ENCODE measurements around the gene RAB44.

Gene RAB44

DNA sequence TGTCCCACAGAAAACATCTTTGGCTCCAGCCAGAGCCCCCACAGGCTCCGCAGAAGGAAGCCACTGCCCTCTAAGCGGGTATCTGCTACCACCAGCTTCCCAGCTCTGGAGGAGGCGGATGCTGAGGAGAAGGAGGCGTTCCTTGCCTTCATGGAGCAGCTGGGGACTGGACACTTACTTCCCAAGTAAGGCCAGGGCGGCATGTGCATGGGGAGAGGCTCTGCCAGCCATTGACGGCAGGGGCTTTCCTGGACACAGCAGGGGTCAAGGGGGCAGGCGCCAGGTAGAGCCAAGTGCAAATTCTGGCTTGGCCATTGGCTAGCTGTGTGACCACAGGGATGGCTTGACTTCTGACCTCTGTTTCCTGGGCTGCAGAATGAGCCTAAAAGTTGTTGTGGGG, 17.8 kb downstream of the RAB44 start:
- DNase-seq = no peak
- Histone ChIP-seq H3K27me3 (ENCODE audit: insufficient read depth, low read depth, severe bottlenecking) (no peaks in the 10 kb centered on the region), H3K36me3 (no peaks in the 10 kb centered on the region), H3K27ac (no peak overlapping the region), H3K9me3 (ENCODE audit: severe bottlenecking) (no peaks in the 10 kb centered on the region), H3K4me3 (ENCODE audit: low read depth, low read length) (no peak overlapping the region)
- TF ChIP-seq, protein P1, sequence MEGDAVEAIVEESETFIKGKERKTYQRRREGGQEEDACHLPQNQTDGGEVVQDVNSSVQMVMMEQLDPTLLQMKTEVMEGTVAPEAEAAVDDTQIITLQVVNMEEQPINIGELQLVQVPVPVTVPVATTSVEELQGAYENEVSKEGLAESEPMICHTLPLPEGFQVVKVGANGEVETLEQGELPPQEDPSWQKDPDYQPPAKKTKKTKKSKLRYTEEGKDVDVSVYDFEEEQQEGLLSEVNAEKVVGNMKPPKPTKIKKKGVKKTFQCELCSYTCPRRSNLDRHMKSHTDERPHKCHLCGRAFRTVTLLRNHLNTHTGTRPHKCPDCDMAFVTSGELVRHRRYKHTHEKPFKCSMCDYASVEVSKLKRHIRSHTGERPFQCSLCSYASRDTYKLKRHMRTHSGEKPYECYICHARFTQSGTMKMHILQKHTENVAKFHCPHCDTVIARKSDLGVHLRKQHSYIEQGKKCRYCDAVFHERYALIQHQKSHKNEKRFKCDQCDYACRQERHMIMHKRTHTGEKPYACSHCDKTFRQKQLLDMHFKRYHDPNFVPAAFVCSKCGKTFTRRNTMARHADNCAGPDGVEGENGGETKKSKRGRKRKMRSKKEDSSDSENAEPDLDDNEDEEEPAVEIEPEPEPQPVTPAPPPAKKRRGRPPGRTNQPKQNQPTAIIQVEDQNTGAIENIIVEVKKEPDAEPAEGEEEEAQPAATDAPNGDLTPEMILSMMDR (IDR thresholded peaks at IDR 0.05; ENCODE audit: low read depth, low read length) = no peak

DNA sequence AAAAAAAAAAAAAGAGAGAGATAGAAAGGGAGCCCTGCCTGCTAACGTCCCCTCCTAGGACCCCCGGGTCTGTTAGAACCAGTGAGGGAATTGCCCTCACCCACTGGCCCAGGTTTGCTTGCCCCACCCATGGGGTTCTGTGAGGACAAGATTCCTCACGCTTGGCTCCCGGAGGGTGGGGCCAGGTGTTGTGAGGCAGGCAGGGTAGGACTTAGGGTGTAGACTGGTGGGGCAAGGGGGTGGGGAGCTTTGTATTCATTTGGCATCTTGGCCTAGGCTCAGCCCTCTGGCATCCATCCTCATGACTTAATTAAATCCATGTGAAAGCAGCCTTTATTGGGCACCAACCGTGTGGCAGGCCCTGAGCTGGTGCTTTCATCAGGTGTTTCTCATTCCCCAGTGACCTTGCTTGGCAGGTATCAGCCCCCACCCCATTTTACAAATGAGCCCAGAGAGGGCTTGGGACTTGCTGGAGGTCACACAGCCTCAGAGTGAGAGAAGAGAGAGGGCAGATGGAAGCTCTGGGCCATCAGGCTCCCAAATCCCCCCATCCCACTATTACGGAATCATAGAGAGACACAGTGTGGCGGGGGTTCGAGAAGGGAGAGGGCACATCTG, 19.0 kb downstream of the RAB44 start:
- no peaks in the 10 kb centered on the region for H3K27me3 ChIP-seq (ENCODE audit: insufficient read depth, low read depth, severe bottlenecking)
- H3K4me3 ChIP-seq (ENCODE audit: low read depth, low read length) = no peak overlapping the region
- no peaks in the 10 kb centered on the region for H3K36me3 ChIP-seq
- TF ChIP-seq, protein P1 (IDR thresholded peaks at IDR 0.05; ENCODE audit: low read depth, low read length) = no peak
- no peak overlapping the region for H3K27ac ChIP-seq
- H3K9me3 ChIP-seq (ENCODE audit: severe bottlenecking) = no peaks in the 10 kb centered on the region
- no peak for DNase-seq

DNA sequence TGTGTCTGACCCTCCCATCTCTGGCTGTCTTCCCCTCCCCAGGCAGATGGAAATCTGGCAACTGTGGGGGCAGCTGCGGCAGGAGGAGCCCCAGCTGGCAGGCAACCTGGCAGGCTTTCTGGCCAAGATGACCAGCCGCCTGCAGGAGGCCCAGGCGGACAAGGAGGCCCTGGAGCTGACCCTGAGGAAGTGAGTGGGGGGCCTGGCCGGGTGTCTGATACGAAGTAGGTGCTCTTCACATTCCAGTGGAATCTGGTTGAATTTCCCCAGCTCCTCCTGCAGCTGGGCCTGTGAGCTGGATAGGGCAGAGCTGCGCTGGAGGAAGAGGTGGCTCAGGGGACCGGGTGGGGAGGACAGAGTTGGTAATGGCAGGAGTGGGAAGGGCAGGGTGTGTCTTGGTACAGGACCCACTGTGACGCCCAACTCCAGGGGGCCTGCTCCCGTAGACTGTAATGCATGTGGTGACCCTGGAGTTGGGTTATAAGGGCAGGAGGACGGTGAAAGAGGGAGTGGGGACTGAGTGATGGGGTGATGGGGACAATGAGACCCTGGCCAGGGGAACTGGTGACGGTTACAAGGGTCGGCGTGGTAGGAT, 19.7 kb downstream of the RAB44 start:
- no peaks in the 10 kb centered on the region for H3K9me3 ChIP-seq (ENCODE audit: severe bottlenecking)
- H3K4me3 ChIP-seq (ENCODE audit: low read depth, low read length) = no peak overlapping the region
- no peaks in the 10 kb centered on the region for H3K36me3 ChIP-seq
- DNase-seq = no peak
- H3K27ac ChIP-seq = no peak overlapping the region
- no peaks in the 10 kb centered on the region for H3K27me3 ChIP-seq (ENCODE audit: insufficient read depth, low read depth, severe bottlenecking)
- TF ChIP-seq, protein P1 (IDR thresholded peaks at IDR 0.05; ENCODE audit: low read depth, low read length) = no peak

DNA sequence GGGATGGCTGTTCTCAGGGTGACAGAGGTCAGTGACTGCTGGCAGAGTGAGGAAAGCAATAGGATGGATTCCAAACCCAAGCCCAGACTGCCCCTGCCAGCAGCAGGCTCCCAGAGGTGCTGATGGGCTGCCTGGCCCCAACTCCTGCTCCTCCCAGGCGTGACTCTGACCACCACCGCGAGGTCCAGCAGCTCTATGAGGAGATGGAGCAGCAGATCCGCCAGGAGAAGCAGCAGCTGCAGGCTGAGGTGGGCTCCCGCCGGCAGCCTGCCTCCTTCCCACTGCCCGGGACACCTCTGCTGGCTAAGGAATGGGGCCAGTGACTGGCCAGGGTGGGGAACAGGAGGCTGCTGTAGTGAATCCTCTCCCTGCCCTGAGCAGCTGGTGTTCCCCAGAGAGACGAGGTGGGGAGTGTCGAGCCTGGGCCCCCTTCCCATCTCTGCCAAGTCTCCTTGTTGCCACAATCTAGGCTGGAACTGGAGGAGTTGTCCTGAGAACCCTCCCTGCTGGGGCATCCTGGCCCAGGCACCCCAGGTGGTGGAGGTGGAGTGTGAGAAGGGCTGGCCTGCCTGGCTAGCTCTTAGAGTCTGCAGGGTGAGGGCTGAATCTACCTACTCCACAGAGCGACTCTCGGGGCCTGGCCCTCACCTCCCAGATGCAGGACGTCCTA, 20.4 kb downstream of the RAB44 start:
- Histone ChIP-seq H3K27me3 (ENCODE audit: insufficient read depth, low read depth, severe bottlenecking) (no peaks in the 10 kb centered on the region), H3K27ac (no peak overlapping the region), H3K9me3 (ENCODE audit: severe bottlenecking) (no peaks in the 10 kb centered on the region), H3K4me3 (ENCODE audit: low read depth, low read length) (no peak overlapping the region), H3K36me3 (no peaks in the 10 kb centered on the region)
- no peak for DNase-seq
- TF ChIP-seq, protein P1 (IDR thresholded peaks at IDR 0.05; ENCODE audit: low read depth, low read length) = no peak

DNA sequence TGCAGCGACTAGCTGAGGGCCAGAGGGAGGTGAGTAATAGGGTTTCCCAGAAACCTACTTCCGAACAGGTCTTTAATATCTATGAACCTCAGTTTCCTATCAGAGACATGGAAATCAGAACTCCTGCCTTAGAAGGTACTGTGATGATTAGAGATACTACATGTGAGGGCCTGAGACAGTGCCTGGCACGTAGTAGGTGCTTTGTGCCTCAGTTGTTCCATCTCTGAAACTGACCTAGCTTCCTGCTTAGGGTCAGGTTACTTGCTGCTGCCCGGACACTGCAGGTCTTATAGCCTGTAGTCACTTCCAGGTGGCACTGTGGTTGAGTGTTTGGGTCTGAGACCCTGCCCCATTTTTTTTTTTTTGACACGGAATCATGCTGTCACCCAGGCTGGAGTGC, 20.9 kb downstream of the RAB44 start:
- Histone ChIP-seq H3K9me3 (ENCODE audit: severe bottlenecking) (no peaks in the 10 kb centered on the region), H3K27me3 (ENCODE audit: insufficient read depth, low read depth, severe bottlenecking) (no peaks in the 10 kb centered on the region), H3K27ac (no peak overlapping the region), H3K4me3 (ENCODE audit: low read depth, low read length) (no peak overlapping the region), H3K36me3 (no peaks in the 10 kb centered on the region)
- DNase-seq = no peak
- TF ChIP-seq, protein P1 (IDR thresholded peaks at IDR 0.05; ENCODE audit: low read depth, low read length) = no peak

Measured in WERI-Rb-1 (cell line).